CMK (cell line): Measurements from ENCODE around the gene HSCB.
A peak's percentile ranks its signal among the peaks of the same experiment; 100 is the strongest.
"Not testable (repeated sequence)": the region's sequence is repeated elsewhere in the genome, so short reads cannot be mapped to it uniquely, and the experiment has no call there.

Source experiments
- DNase-seq: peaks from one replicate; pipeline ENCODE4 v3.0.0-alpha.2; 2010; ENCODE audit warnings: low read depth

Gene HSCB

GRCh38 chr22:28741785-28742561 lies at the start of gene HSCB, which contains the start of gene CHEK2:
Gene HSCB, plus strand, starts transcription at chr22:28742039. Its CDS starts 57 bp downstream, at chr22:28742096.
Gene CHEK2, minus strand, starts transcription at chr22:28741820. Its CDS starts 7,099 bp downstream, at chr22:28734721.
- peak; percentile 89 for DNase-seq

- DNase-seq: not testable (repeated sequence)
Observed at GRCh38 chr22:28693041-28693760, 48.6 kb upstream of the HSCB start.

GRCh38 chr22:28702891-28703290 lies 38.9 kb upstream of the HSCB start:
- DNase-seq: no peak

GRCh38 chr22:28703436-28703835 lies 38.4 kb upstream of the HSCB start:
- no peak for DNase-seq

GRCh38 chr22:28706845-28707244 lies 35.0 kb upstream of the HSCB start:
- no peak for DNase-seq

GRCh38 chr22:28710107-28710506 lies 31.7 kb upstream of the HSCB start:
- no peak for DNase-seq

- DNase-seq: no peak
Observed at GRCh38 chr22:28710576-28711191, 31.2 kb upstream of the HSCB start.

GRCh38 chr22:28711341-28711740 lies 30.5 kb upstream of the HSCB start:
- no peak for DNase-seq

- no peak for DNase-seq
Observed at GRCh38 chr22:28711820-28712777, 29.7 kb upstream of the HSCB start.

- DNase-seq: no peak
Observed at GRCh38 chr22:28714043-28714628, 27.7 kb upstream of the HSCB start.

- no peak for DNase-seq
Observed at GRCh38 chr22:28715611-28716010, 26.2 kb upstream of the HSCB start.

- no peak for DNase-seq
Observed at GRCh38 chr22:28716686-28717085, 25.2 kb upstream of the HSCB start.

- DNase-seq: no peak
Observed at GRCh38 chr22:28718044-28718443, 23.8 kb upstream of the HSCB start.

GRCh38 chr22:28728002-28728401 lies 13.8 kb upstream of the HSCB start:
- DNase-seq: no peak

- no peak for DNase-seq
Observed at GRCh38 chr22:28728621-28729313, 13.1 kb upstream of the HSCB start.

- DNase-seq: no peak
Observed at GRCh38 chr22:28730179-28730578, 11.7 kb upstream of the HSCB start.

GRCh38 chr22:28734393-28734792 lies 7.4 kb upstream of the HSCB start:
- no peak for DNase-seq

- peak; percentile 33 for DNase-seq
Observed at GRCh38 chr22:28736301-28737155, 5.3 kb upstream of the HSCB start.

GRCh38 chr22:28737701-28738100 lies 4.1 kb upstream of the HSCB start:
- DNase-seq: no peak

- DNase-seq: not testable (repeated sequence)
Observed at GRCh38 chr22:28738876-28739275, 3.0 kb upstream of the HSCB start.
